Activated CD8-positive, alpha-beta memory T cell treated with anti-CD3 and anti-CD28 coated beads, Interleukin-2, amount 10 ng/mL, durations not matched to agents 7 days and 5 days (primary cell): ENCODE results near the gene ABHD17A. TPM values are rescaled to one million over a fixed set of nuclear protein-coding genes. Genes with fewer than 3 reads are reported as not detected.

ENCODE experiments used
- ATAC-seq: fragments of 150-1000 bp; cut with Tn5 transposase; one replicate; pipeline ENCODE4 v1.10.0; 2021; ENCODE audit warnings: moderate library complexity
- CTCF ChIA-PET: fragments of 350-600 bp; sonication (Branson Sonifier 250); formaldehyde crosslinking; loops from one replicate; lab custom pipeline; 2021; ENCODE audit warnings: antibody characterized with exemption; lab: Charles Lee
- DNase-seq: peaks from one replicate; pipeline ENCODE4 v3.0.0-alpha.2; 2020
- H3K27ac Mint-ChIP-seq: one replicate; pipeline ENCODE4 v1.8.0; 2021; ENCODE audit warnings: mild to moderate bottlenecking, mixed read lengths
- H3K27me3 Mint-ChIP-seq: one replicate; pipeline ENCODE4 v1.8.0; 2021; ENCODE audit warnings: mixed read lengths
- H3K36me3 Mint-ChIP-seq: one replicate; pipeline ENCODE4 v1.8.0; 2021; ENCODE audit warnings: mild to moderate bottlenecking, mixed read lengths
- H3K4me1 Mint-ChIP-seq: one replicate; pipeline ENCODE4 v1.8.0; 2021; ENCODE audit warnings: mixed read lengths
- H3K4me3 Mint-ChIP-seq: one replicate; pipeline ENCODE4 v1.8.0; 2021; ENCODE audit warnings: mild to moderate bottlenecking, moderate library complexity, mixed read lengths
- H3K9me3 Mint-ChIP-seq: one replicate; pipeline ENCODE4 v1.8.0; 2022; ENCODE audit warnings: low read depth, mixed read lengths
- total RNA-seq, 2 experiments: library from RNA; stranded (reverse); gene quantifications; one replicate each; pipeline ENCODE4 v1.2.3, GENCODE V29; 2021

ABHD17A gene
- total RNA-seq, 2 experiments from 2014 or later: 156 to 189 TPM

GRCh38 chr19:1828279-1829238 lies 56.7 kb downstream of the ABHD17A start:
- Mint-ChIP-seq H3K9me3 (no peaks in the 10 kb centered on the region), H3K4me1 (no peaks in the 10 kb centered on the region), H3K27ac (no peak overlapping the region), H3K4me3 (no peak overlapping the region), H3K36me3 (peaks cover 4% of the 10 kb centered on the region), H3K27me3 (no peaks in the 10 kb centered on the region)
- DNase-seq (no peak), ATAC-seq (no peak)
- CTCF ChIA-PET: interaction anchor here (0.6 to 3.4 kb wide), 6 partner anchors 10 to 282 kb away, joined by 3 to 18 read pairs (median 4); no protein-coding TSS in a partner anchor

- H3K4me1 Mint-ChIP-seq: no peaks in the 10 kb centered on the region
- H3K27ac Mint-ChIP-seq: no peak overlapping the region
- H3K9me3 Mint-ChIP-seq: no peaks in the 10 kb centered on the region
These were observed 57.6 kb downstream of the ABHD17A start for GRCh38 chr19:1827566-1828278.

More at GRCh38 chr19:1827566-1828278, 57.6 kb downstream of the ABHD17A start:
- CTCF ChIA-PET: interaction anchor here (1.2 to 3.8 kb wide), 6 partner anchors 10 to 281 kb away, joined by 3 to 32 read pairs (median 11); no protein-coding TSS in a partner anchor
- no peak for DNase-seq
- Mint-ChIP-seq H3K36me3 (peaks cover 4% of the 10 kb centered on the region), H3K27me3 (no peaks in the 10 kb centered on the region), H3K4me3 (no peak overlapping the region)
- no peak for ATAC-seq

Other genes with a start within 250 kb of the ABHD17A start
- gene TCF3, start 232.9 kb downstream of the ABHD17A start, total RNA-seq: 100 to 1,000 TPM; 116 to 124 TPM
- gene ONECUT3, start 132.0 kb downstream of the ABHD17A start, total RNA-seq: not detected
- 10 to 100 TPM in 1 of 2 experiments, 1 to 10 TPM in 1; 7.3 to 21.8 TPM for gene ATP8B3, start 73.2 kb downstream of the ABHD17A start, total RNA-seq
- 10 to 100 TPM; 58.4 to 68.4 TPM for gene REXO1, start 37.0 kb downstream of the ABHD17A start, total RNA-seq
- gene KLF16, start 21.9 kb downstream of the ABHD17A start, total RNA-seq: 10 to 100 TPM; 22.6 to 28.1 TPM
- gene ADAT3, start 19.9 kb upstream of the ABHD17A start, total RNA-seq: 10 to 100 TPM in 1 of 2 experiments, 1 to 10 TPM in 1; 9.3 to 11.4 TPM
- 10 to 100 TPM; 32.9 to 34.8 TPM for gene SCAMP4, start 19.9 kb upstream of the ABHD17A start, total RNA-seq
- 100 to 1,000 TPM; 114 to 129 TPM for gene CSNK1G2, start 55.7 kb upstream of the ABHD17A start, total RNA-seq
- 10 to 100 TPM; 37.4 to 52.7 TPM for gene BTBD2, start 130.2 kb upstream of the ABHD17A start, total RNA-seq
- gene MKNK2, start 165.7 kb upstream of the ABHD17A start, total RNA-seq: 100 to 1,000 TPM; 196 to 201 TPM
- gene MOB3A, start 210.8 kb upstream of the ABHD17A start, total RNA-seq: 100 to 1,000 TPM; 200 to 202 TPM
- 10 to 100 TPM in 1 of 2 experiments, 1 to 10 TPM in 1; 7.2 to 10.1 TPM for gene IZUMO4, start 211.4 kb upstream of the ABHD17A start, total RNA-seq